ENCODE data around the gene CLIP3. TPM values are rescaled to one million over a fixed set of nuclear protein-coding genes. Genes with fewer than 3 reads are reported as not detected.

The CLIP3 gene
- polyA plus RNA-seq, 1 donor (not counting 4 experiments of a cell fraction or from before 2014, with no cell fraction given) = 0.38 TPM

DNA sequence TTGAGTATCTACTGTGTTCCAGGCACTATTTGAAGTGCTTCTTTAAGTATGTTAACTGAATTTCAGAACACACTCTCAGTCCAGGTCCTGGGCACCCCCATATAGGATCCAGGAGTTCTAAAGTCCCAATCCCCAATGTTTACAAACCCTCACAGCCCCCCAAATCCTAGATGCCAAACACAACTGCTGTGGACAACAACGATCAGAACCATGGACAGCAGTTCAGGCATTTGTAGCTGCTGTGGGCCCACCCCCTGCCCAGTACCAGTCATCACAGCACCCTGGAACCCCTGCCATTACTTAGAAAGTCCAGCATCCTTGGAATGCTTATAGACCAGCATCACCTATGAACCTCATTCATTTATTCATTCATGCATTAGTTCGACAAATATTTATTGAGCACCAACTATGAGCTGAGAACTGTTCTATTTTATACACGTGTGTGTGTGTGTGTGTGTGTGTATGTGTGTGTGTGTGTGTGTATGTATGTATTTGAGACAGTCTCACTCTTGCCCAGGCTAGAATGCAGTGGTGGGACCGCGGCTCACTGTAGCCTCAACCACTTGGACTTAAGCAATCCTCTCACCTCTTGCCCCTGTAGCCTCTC is 57.0 kb downstream of the CLIP3 start:
- dilution Hi-C loops (cut with MboI; ENCODE audit: extremely low pct_ligation_motif_present, low sequenced_read_pairs) = no loop called here
- TF ChIP-seq, protein P1, sequence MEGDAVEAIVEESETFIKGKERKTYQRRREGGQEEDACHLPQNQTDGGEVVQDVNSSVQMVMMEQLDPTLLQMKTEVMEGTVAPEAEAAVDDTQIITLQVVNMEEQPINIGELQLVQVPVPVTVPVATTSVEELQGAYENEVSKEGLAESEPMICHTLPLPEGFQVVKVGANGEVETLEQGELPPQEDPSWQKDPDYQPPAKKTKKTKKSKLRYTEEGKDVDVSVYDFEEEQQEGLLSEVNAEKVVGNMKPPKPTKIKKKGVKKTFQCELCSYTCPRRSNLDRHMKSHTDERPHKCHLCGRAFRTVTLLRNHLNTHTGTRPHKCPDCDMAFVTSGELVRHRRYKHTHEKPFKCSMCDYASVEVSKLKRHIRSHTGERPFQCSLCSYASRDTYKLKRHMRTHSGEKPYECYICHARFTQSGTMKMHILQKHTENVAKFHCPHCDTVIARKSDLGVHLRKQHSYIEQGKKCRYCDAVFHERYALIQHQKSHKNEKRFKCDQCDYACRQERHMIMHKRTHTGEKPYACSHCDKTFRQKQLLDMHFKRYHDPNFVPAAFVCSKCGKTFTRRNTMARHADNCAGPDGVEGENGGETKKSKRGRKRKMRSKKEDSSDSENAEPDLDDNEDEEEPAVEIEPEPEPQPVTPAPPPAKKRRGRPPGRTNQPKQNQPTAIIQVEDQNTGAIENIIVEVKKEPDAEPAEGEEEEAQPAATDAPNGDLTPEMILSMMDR (optimal IDR thresholded peaks at IDR 0.05 in 1 of 3, IDR thresholded peaks at IDR 0.05 in 1 of 3, conservative IDR thresholded peaks at IDR 0.05 in 1 of 3; ENCODE audit: extremely low read depth in 1 of 3, insufficient read depth in 2 of 3, low read length in 3 of 3) = no peak
- no peak for TF ChIP-seq EZH2 (IDR thresholded peaks at IDR 0.05; ENCODE audit: low read length)
- no peak for DNase-seq (ENCODE audit: low read depth, low spot score)

GRCh38 chr19:35973487-35973886 is 59.2 kb downstream of the CLIP3 start:
- H4K20me1 ChIP-seq (ENCODE audit: control insufficient read depth, extremely low read depth, insufficient read depth, low read length) = no peaks in the 10 kb centered on the region
- no peaks in the 10 kb centered on the region for H3K36me3 ChIP-seq (ENCODE audit: control insufficient read depth in 2 of 2, extremely low read depth in 1 of 2, insufficient read depth in 2 of 2, low read length in 2 of 2)
- no peak for TF ChIP-seq EZH2 (IDR thresholded peaks at IDR 0.05; ENCODE audit: low read length)
- TF ChIP-seq, protein P1 (optimal IDR thresholded peaks at IDR 0.05 in 1 of 3, IDR thresholded peaks at IDR 0.05 in 1 of 3, conservative IDR thresholded peaks at IDR 0.05 in 1 of 3; ENCODE audit: extremely low read depth in 1 of 3, insufficient read depth in 2 of 3, low read length in 3 of 3) = no peak
- H3K4me2 ChIP-seq (ENCODE audit: control insufficient read depth, extremely low read depth, insufficient read depth, low read depth, low read length) = no peak overlapping the region
- no peak overlapping the region for H3K4me3 ChIP-seq (ENCODE audit: control insufficient read depth in 2 of 3, extremely low read depth in 1 of 3, insufficient read depth in 2 of 3, low read depth in 1 of 3, low read length in 3 of 3)
- FAIRE-seq (no peak), DNase-seq (ENCODE audit: low read depth, low spot score) (no peak)
- dilution Hi-C loops (cut with MboI; ENCODE audit: extremely low pct_ligation_motif_present, low sequenced_read_pairs) = no loop called here
- H3K79me2 ChIP-seq (ENCODE audit: control insufficient read depth, insufficient read depth, low read length) = no peaks in the 10 kb centered on the region
- no peak overlapping the region for H3K27ac ChIP-seq (ENCODE audit: control insufficient read depth, insufficient read depth, low read length)
- no peak overlapping the region for H3K9ac ChIP-seq (ENCODE audit: control insufficient read depth, extremely low read depth, insufficient read depth, low read length)
- no peaks in the 10 kb centered on the region for H3K9me3 ChIP-seq (ENCODE audit: control insufficient read depth, low read depth, low read length)
- no peaks in the 10 kb centered on the region for H3K9me1 ChIP-seq (ENCODE audit: control insufficient read depth, extremely low read depth, insufficient read depth, low read length)
- H3K4me1 ChIP-seq (ENCODE audit: control insufficient read depth, extremely low read depth, insufficient read depth, low read length) = no peaks in the 10 kb centered on the region
- peaks cover 6% of the 10 kb centered on the region for H3K27me3 ChIP-seq (ENCODE audit: control insufficient read depth, extremely low read depth, insufficient read depth, low read length)
- no peak overlapping the region for H2AFZ ChIP-seq (ENCODE audit: control insufficient read depth, low read length)

More for the DNA sequence above, 57.0 kb downstream of the CLIP3 start:
- no peak overlapping the region for H3K9ac ChIP-seq (ENCODE audit: control insufficient read depth, extremely low read depth, insufficient read depth, low read length)
- H3K4me2 ChIP-seq (ENCODE audit: control insufficient read depth, extremely low read depth, insufficient read depth, low read depth, low read length) = no peak overlapping the region
- H3K9me3 ChIP-seq (ENCODE audit: control insufficient read depth, low read depth, low read length) = no peaks in the 10 kb centered on the region
- H3K79me2 ChIP-seq (ENCODE audit: control insufficient read depth, insufficient read depth, low read length) = no peaks in the 10 kb centered on the region
- no peaks in the 10 kb centered on the region for H4K20me1 ChIP-seq (ENCODE audit: control insufficient read depth, extremely low read depth, insufficient read depth, low read length)
- H3K27ac ChIP-seq (ENCODE audit: control insufficient read depth, insufficient read depth, low read length) = no peak overlapping the region
- no peaks in the 10 kb centered on the region for H3K4me1 ChIP-seq (ENCODE audit: control insufficient read depth, extremely low read depth, insufficient read depth, low read length)
- FAIRE-seq = no peak
- no peak overlapping the region for H2AFZ ChIP-seq (ENCODE audit: control insufficient read depth, low read length)
- no peaks in the 10 kb centered on the region for H3K36me3 ChIP-seq (ENCODE audit: control insufficient read depth in 2 of 2, extremely low read depth in 1 of 2, insufficient read depth in 2 of 2, low read length in 2 of 2)
- peaks cover 6% of the 10 kb centered on the region for H3K27me3 ChIP-seq (ENCODE audit: control insufficient read depth, extremely low read depth, insufficient read depth, low read length)
- no peak overlapping the region for H3K4me3 ChIP-seq (ENCODE audit: control insufficient read depth in 2 of 3, extremely low read depth in 1 of 3, insufficient read depth in 2 of 3, low read depth in 1 of 3, low read length in 3 of 3)
- H3K9me1 ChIP-seq (ENCODE audit: control insufficient read depth, extremely low read depth, insufficient read depth, low read length) = no peaks in the 10 kb centered on the region

Measured in keratinocyte (primary cell).